Esophagus muscularis mucosa (tissue), 3 donors: ENCODE measurements around the gene BAG5.

ENCODE experiments used
- CTCF ChIP-seq, 3 experiments: fragments of 200-600 bp in 2 of 3; fragments of 450-650 bp in 1 of 3; sonication (generic) in 2 of 3; IDR thresholded peaks; one replicate each; pipeline ENCODE4 v1.5.1; 2017 to 2019; ENCODE audit warnings: antibody characterized with exemption in 3 of 3, mild to moderate bottlenecking in 2 of 3, moderate library complexity in 1 of 3
- POLR2A ChIP-seq: fragments of 450-650 bp; IDR thresholded peaks from one replicate; pipeline ENCODE4 v1.6.1; 2017; ENCODE audit warnings: antibody characterized with exemption, moderate library complexity, mild to moderate bottlenecking, low read depth
- POLR2AphosphoS5 ChIP-seq, 2 donors: sonication (generic); formaldehyde crosslinking; IDR thresholded peaks; one replicate each; pipeline ENCODE4 v1.6.1; 2017; ENCODE audit warnings: antibody characterized with exemption in 2 of 2

DNA sequence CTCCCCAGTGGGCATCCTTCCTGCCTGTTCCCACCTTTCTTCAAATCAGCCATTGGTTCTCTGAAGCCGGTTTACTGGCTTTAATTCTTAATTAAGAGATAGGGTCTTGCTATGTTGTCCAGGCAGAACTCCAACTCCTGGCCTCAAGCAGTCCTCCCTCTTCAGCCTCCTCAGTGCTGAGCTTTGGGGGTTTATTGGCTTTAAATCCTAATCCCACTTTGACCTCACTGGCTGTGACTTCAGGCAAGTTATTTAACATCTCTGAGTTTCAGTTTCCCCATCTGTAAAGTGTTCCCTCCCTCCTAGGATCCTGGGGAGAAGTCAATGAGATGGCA is 35.6 kb downstream of the BAG5 start:
- TF ChIP-seq CTCF (IDR thresholded peaks at IDR 0.05) (no peak), POLR2AphosphoS5 (IDR thresholded peaks at IDR 0.05) (no peak), POLR2A (no peak)
